IPS-18c (cell line): ENCODE measurements around the gene ANGPT4.
"Not testable (repeated sequence)": the region's sequence is repeated elsewhere in the genome, so short reads cannot be mapped to it uniquely, and the experiment has no call there.

Experiments
- H3K4me3 ChIP-seq: 2 replicates; pipeline ENCODE4 v1.7.0; 2013; ENCODE audit warnings: low read depth, mild to moderate bottlenecking, low read length, moderate library complexity; ENCODE audit not compliant: insufficient read depth
- H3K9me3 ChIP-seq: one replicate; pipeline ENCODE4 v1.6.1; 2013; ENCODE audit warnings: mild to moderate bottlenecking, low read length, moderate library complexity; ENCODE audit not compliant: control insufficient read depth, insufficient read depth

Gene ANGPT4

DNA sequence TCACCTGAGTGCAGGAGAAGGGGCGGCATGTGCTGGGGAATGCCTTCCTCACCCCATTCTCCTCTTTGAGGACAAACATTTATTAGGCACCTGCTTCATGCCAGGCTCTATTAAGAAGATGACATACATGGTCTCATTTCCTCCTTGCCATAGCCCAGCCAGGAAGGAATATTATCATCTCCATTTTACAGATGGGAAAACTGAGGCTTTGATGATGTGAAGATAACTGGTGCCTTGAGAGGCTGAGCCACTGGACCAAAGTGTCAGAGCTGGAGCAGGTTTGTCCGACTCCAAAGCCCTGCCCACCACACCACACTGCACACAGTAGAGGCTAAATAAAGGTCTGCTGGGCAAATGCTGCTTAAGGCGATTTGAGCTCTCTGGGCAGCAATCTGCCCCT, 45.4 kb downstream of the ANGPT4 start:
- H3K9me3 ChIP-seq: peaks cover 3% of the 10 kb centered on the region
- no peak overlapping the region for H3K4me3 ChIP-seq

DNA sequence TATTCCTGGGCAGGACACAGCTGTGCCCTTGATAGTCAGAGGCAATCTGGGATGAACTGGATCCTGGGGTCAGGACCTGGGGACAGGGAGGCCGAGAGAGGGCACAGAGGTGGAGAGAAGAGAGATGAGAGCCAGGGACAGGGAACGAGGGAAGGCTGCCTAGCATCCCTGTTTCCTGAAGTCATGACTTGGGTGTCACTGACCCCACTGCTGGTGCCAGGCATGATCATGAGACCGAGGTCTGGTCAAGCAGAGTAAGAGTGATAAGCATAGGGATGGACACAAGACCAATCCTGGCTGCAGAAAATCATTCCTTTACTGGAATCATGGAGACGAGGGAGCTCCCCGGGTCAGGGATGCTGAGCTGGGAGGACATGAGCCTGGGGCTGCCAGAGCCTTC, 46.5 kb downstream of the ANGPT4 start:
- Histone ChIP-seq H3K9me3 (peaks cover 3% of the 10 kb centered on the region), H3K4me3 (no peak overlapping the region)

DNA sequence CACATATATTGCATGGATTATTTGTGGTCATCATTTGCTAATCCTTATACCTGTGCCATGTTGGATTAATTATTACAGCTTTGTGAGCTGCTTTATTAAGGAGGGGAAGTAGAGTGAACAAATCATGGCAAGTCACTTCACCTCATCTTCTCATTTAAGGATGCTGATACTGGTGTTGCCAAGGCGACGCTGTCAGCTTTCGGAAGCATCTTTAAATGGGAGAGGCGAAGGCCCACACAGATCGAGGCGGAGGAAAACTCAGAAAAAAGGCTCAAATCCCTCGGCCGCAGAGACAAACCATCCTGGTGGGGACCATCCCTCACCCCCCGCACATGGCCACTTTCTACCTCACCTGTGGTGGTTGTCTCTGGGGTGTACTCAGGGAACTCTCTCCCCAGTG, 47.9 kb downstream of the ANGPT4 start:
- Histone ChIP-seq H3K4me3 (no peak overlapping the region), H3K9me3 (peaks cover 3% of the 10 kb centered on the region)

DNA sequence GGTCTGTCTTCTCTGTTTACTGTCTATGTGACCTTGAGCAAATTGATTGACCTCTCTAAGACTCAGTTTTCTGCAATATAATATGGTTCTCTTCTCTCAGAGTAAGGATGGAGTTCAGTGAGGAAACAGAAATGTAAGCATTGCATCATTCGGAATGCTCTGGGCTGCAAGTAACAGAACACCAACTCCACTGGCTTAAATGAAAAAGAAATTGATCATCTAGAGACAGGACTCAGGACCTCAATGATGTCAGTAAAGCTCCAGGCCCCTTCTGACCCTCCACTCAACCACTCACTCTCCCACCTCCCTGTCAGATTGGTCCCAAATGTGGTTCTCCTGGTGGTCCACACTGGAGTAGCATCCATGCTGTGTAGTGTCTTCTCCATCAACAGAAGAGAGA, 50.7 kb downstream of the ANGPT4 start:
- Histone ChIP-seq H3K9me3 (no peaks in the 10 kb centered on the region), H3K4me3 (no peak overlapping the region)

DNA sequence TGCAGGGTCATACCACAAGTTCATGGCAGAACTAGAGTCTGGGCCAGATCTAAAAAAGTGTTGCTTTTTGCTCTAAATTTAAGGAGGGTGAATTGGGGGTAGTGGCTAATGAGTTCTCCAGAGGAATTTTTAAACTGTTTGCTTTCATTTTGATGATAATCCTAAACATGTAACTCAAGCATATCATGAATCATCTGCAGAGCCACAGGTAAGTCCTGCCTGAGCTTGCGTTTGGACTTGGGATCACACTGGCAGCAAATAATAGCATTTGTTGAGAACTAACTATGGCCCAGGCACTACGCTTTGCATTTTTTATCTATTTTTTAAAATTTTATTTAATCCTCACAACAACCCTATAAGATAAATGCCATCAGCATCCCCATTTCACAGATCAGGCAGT, 55.2 kb downstream of the ANGPT4 start:
- Histone ChIP-seq H3K4me3 (no peak overlapping the region), H3K9me3 (no peaks in the 10 kb centered on the region)

DNA sequence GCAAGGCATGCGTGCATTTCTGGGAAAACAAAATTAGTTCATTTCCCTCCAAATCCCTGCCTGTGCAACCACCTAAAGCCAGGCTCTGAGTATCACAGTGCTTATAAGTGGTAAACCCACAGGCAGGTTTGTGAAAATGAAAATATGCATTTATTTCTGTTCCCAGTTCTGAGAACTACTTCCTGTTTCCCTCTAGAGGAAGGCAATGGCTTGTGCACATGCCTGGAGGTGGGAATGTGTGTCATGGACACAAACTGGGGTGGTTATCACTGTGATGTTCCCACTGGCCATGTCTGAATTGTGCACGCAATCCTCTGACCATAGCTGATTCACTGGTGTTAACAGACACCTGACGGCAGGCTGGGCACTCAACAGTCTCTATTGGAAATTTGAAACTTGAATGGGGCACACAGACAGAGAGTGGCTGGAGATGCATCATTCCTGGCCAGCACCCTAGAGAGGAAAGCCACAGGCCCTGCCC, 56.3 kb downstream of the ANGPT4 start:
- H3K4me3 ChIP-seq: no peak overlapping the region
- no peaks in the 10 kb centered on the region for H3K9me3 ChIP-seq

DNA sequence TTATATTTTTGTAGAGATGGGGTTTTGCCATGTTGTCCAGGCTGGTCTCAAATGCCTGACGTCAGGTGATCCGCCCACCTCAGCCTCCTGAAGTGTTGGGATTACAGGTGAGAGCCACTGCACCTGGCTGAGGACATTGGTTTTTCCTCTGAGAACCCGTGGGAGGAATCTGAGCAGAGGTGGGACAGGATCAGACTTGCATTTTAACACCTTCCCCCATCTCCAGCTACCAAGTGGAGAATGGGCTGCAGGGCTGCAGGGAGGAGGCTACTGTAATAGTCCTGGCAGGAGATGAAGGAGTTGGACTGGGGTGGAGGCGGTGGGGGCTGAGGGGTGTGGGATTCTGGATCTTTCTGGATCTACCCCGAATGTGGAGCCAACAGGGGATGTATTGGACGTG, 58.1 kb downstream of the ANGPT4 start:
- Histone ChIP-seq H3K9me3 (no peaks in the 10 kb centered on the region), H3K4me3 (no peak overlapping the region)

DNA sequence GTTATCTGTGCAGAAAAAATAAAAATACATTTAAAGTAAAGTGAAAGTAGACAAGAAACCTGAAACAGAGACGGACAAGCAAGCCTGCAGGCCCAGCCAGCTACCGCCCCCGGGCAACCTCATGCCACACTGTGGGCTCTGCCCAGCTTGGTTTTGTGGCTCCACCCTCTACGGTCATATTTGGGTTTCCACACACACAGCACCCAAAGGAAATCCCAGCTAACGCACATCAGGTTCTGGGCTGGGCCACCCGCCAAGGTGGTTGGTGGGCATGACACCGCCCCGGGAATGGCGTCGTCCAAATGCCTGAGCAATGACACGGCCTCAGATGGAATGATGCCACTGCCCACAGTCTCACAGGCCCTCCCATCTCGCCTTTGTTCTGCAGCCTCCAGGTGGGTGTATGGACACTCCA, 59.8 kb downstream of the ANGPT4 start:
- Histone ChIP-seq H3K9me3 (no peaks in the 10 kb centered on the region), H3K4me3 (no peak overlapping the region)

DNA sequence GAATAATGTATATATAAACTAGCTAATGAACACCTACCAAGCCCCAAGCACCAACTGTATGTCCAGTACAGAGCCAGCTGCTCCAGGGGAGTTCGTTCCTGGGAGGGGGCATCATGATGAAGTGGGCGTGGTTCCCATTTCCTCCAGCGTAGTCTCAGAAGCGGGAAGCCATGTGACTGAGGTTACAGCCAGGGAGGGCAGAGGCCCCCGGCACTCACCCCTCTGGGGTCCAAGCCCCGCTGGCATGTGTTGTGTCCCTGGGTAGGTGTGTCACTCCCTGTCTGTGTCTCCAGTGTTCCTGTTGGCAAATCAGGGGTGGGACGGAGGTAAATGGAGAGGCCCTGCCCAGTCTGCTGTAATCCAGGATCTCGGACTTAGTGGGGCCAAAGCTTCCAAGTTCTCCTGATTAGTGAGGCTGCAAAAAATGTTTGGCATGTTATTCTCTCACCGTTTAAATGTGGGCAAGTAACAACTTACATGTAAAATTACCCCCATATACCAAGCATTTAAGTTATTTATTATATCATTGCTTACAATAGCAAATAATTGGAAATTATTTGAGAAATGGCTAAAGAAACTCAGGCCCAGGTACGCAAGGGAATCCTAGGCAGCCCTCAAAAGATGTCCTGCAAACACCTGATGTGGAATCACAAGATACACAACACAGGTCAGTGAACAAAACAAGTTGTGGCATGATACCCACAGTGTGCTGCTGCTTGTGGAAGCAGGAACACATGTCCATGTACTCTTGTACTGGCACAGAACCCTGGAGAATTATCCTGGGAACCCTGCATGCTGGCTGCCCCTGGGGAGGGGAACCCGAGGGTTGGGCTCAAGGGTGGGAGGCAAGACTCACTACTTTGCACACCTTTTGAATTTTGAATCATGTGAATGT, 60.4 kb downstream of the ANGPT4 start:
- Histone ChIP-seq H3K9me3 (no peaks in the 10 kb centered on the region), H3K4me3 (no peak overlapping the region)

DNA sequence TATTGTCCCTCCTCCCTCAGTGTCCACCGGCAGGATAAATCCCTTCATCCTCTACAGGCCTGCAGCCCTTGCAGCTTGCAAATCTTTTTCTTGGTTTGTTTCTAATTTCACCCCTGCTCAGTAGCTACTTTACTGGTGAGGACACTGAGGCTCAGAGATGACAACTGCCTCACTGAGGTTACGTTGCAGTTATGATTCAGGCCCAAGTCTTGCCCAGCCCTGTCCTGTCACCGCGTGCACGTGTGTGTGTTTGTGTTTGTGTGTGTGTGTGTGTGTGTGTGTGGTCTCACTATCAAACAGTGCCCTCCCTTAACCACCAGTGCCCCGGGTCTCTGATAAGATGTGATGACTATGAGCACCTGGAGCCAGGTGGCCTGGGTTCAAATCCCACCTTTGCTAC, 61.5 kb downstream of the ANGPT4 start:
- Histone ChIP-seq H3K4me3 (no peak overlapping the region), H3K9me3 (no peaks in the 10 kb centered on the region)

DNA sequence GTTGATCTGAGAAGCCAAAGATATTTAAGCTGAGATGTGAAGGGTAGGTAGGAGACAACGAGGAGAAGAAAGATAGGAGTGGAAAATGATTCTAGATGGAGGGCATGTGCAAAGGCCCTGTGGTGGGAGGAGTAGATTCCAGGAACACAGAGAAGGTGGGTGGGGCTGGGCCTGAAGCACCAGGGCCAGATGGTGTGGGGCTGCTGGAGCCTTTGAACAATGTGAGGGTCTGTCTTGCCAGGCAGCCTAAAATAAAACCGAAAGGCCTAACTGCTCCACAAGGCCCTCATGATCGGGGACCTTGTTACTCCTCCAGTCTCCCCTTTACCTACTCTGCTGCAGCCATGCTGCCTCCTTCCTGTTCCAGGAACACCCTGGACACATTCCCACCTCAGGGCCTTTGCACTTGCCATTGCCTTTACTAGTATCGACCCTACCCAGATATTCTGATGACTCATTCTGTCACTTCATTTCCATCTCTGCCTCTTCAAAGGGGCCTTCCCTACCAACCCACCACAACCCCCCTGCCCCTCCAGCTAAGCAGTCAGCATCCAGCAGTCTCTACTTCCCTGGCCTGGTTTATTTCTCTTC, 62.6 kb downstream of the ANGPT4 start:
- H3K4me3 ChIP-seq: no peak overlapping the region
- no peaks in the 10 kb centered on the region for H3K9me3 ChIP-seq

DNA sequence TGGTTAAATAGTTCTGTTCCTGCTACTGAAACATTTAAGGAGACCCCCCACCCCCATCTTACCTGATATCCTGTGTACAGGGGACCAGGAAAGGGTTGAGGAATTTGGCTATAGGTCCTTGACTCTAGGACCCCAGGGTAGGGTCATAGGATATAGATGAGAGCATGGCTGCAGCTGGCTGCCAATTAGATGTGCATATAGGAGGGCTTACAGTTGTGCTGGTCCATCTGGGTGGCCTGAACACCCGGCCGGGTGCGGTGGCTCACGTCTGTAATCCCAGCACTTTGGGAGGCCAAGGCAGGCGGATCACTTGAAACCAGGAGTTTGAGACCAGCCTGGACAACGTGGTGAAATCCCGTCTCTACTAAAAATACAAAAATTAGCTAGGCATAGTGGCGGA, 67.4 kb downstream of the ANGPT4 start:
- H3K9me3 ChIP-seq, H3K4me3 ChIP-seq: not testable (repeated sequence)

DNA sequence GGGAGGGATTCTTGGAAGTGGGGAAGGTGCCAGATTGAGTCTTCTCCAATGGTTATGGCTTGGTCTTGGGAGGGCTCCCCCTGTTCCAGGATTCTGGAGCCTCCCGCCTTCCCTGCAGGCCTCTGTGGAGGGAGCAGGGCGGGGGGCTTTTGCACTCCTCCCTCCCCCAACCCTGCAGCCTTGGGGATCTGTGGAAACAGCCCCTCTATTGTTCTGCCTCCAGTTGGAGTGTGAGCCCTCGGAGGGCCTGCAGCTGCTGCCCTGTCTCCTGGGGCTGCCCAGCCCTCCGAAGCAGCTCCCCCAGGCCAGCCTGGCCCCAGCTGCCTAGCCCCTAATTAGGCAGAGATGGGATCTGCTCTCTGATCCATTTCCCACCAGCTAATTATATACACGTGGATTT, 67.9 kb downstream of the ANGPT4 start:
- peaks cover 2% of the 10 kb centered on the region for H3K9me3 ChIP-seq
- no peak overlapping the region for H3K4me3 ChIP-seq

DNA sequence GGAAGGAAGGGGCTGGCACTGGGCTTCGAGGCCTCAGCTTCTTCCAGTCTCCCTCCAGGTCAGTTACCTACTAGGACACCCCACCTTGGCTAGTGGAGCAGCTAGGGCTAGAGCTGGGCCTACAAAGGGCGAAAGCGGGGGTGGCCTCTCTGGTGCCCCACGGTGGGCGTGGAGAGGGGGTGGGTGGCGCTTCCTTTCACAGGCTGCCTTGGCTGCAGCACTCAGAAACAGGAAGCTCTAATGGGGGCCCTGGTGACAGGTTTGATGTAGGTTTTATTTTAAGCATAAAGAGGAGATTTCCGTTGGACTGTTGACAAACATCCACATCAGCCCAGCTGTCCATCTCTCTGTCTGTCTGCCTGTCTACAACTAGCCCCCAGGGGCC, 69.2 kb downstream of the ANGPT4 start:
- Histone ChIP-seq H3K4me3 (no peak overlapping the region), H3K9me3 (peaks cover 2% of the 10 kb centered on the region)

DNA sequence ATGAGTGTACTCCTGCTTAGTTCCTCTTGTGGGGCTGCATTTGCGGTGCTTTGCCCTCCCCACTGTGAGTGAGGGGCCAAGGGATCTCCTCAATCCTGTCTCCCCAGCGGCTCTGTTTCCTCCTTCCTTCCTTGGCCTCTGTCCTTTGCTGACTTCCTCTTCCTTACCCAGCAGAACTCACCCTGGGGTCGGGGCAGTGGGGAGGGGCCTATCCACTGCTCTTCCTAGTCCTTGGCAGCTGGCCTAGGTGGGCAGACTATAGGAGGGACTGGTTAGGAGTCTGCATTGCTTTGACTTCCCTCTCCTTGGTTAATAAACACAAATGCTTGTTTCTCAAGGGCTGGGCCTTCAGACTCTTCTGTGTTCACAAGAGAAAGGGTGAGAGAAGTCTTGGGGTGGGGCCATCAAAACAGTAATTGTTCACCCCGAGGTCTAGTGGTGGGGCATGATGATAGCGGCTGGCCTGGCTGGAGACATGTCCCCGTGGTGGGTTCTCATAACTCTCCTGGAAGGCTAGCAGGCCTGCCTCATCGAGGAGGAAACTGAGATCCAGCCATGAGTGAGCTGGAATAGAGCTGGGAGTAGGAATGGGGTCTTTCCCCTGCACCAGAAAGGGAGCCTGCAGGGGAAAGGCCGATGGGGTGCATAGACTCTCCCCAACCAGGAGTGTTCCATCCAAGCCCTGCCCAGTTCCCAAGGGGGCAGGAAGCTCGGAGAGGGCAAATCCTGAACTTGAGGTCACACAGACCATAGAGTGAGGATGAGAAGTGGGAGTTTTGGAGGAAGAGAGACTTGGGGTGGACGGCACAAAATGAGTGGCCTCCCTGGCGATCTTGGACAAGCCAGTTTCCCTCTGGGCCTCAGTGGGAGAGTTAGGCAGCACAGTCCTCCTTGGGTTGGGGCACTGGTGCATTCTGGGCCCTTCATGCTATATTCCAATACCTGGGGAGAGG, 69.9 kb downstream of the ANGPT4 start:
- H3K4me3 ChIP-seq: no peak overlapping the region; the same call in 1 of the 2 replicates

DNA sequence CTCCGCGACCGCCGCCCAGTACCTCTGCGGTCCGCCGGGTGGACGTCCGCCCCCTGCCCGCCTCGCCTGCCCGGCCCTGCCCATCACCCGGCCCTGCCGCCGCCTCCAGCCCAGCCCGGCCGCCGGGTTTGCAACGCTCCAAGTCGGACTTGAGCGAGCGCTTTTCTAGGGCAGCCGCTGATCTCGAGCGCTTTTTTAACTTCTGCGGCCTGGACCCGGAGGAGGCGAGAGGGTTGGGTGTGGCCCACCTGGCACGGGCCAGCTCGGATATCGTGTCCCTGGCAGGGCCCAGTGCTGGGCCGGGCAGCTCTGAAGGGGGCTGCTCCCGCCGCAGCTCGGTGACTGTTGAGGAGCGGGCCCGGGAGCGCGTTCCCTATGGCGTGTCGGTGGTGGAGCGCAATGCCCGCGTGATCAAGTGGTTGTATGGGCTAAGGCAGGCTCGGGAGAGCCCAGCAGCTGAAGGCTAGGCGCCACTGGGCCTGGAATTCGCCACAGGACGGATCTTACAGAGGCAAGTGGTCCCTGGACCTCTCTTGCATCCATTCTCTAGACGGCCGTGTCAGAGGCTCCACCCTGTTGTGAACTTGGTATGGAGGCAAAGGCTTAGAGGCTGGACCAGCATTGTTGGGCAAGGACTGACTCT, 70.8 kb downstream of the ANGPT4 start:
- Histone ChIP-seq H3K9me3 (peaks cover 2% of the 10 kb centered on the region), H3K4me3 (peak overlapping the region; percentile 51; the same call in 1 of the 2 replicates)

More for the DNA sequence above, 69.9 kb downstream of the ANGPT4 start:
- H3K9me3 ChIP-seq: peaks cover 2% of the 10 kb centered on the region
